ENCODE measurements around the gene KLHL36.

Gene KLHL36

DNA sequence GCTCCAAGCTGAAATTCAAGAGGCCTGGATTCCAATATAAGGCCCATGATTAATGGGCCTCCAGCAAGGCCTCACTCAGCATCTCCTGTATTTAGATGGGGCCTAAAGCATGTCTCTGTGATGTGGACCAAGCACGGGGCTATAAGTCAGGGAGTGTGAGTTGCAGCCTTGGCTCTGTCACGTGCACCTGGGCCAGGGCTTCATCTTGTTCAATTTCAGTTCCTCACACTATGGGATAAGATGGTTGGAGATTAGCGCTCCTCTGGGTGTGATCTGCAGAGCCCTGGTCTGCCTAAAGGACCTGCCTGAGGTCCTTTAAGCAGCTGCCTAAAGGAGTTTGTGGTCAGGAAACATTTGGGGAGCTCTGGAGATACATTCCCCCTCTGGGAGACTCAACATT lies 25.2 kb downstream of the KLHL36 start:
- H3K4me3 ChIP-seq (ENCODE audit: low read depth, low read length) = no peak overlapping the region
- TF ChIP-seq MAX (IDR thresholded peaks at IDR 0.05; ENCODE audit: low read depth, low read length) = no peak
- TF ChIP-seq MYC (IDR thresholded peaks at IDR 0.05; ENCODE audit: low read depth, low read length) = no peak
- TF ChIP-seq POLR2A (IDR thresholded peaks at IDR 0.05; ENCODE audit: extremely low read depth, insufficient read length) = no peak
- TF ChIP-seq CTCF (IDR thresholded peaks at IDR 0.05; ENCODE audit: low read depth, low read length) = no peak
- DNase-seq (ENCODE audit: low read depth) = no peak

DNA sequence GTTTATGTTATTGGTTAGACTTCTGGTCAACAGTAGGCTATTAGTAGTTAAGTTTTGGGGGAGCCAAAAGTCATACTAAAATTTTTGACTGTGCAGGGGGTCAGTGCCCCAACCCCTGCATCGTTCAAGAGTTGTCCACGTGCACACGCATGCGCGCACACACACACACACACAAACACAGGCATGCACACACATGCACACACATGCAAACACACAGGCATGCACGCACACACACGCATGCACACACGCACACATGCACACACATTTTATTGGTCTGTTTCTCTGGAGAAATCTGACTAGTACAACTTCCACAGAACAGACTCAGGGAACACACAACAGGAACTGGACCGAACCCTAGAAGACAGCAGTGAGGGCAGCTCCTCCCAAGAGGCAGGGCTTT lies 27.1 kb downstream of the KLHL36 start:
- TF ChIP-seq POLR2A (IDR thresholded peaks at IDR 0.05; ENCODE audit: extremely low read depth, insufficient read length) (no peak), MAX (IDR thresholded peaks at IDR 0.05; ENCODE audit: low read depth, low read length) (no peak), CTCF (IDR thresholded peaks at IDR 0.05; ENCODE audit: low read depth, low read length) (no peak)
- no peak overlapping the region for H3K4me3 ChIP-seq (ENCODE audit: low read depth, low read length)
- no peak for DNase-seq (ENCODE audit: low read depth)

- no peak for TF ChIP-seq MYC (IDR thresholded peaks at IDR 0.05; ENCODE audit: low read depth, low read length)
- TF ChIP-seq MAX (IDR thresholded peaks at IDR 0.05; ENCODE audit: low read depth, low read length) = no peak
- no peak for TF ChIP-seq POLR2A (IDR thresholded peaks at IDR 0.05; ENCODE audit: extremely low read depth, insufficient read length)
- TF ChIP-seq CTCF (IDR thresholded peaks at IDR 0.05; ENCODE audit: low read depth, low read length) = no peak
- DNase-seq (ENCODE audit: low read depth) = no peak
- H3K4me3 ChIP-seq (ENCODE audit: low read depth, low read length) = no peak overlapping the region
Measured at GRCh38 chr16:84675884-84676283, 27.6 kb downstream of the KLHL36 start.

DNA sequence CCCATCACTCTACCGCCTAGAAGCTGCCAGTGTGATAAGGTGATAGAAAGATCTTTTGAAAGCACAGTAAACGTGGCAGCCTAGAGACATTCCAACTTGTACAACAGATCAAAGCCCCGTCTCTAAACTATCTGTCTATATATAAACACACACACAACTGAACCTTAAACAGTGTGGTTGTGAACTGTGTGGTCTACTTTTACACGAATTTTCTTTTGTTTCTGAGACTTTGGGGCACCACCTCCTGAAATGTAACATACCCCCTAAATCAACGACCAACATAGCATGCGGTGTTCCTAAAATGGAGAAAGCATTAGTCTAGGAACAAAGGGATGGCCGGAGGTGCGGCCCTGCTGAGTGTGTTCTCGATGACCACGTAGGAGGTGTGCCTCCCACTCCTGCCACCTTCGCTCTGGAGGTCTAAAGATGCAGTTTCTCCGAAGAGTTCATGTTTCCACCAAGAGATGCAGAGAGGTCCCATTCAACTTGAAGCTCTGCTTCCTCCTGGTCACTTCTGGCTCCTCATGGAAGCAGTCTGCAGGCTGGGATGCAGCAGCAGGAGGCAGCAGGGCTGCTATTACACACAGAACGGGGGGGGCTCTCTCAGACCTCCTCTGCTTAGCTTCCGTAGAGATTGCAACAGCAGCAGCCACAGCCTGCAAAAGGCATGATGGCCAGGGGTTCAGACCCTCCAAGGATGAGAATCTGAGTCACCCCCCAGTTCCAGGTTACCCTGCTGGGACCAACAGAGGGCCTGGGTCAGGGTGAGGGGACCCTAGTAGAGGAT lies 28.9 kb downstream of the KLHL36 start:
- DNase-seq (ENCODE audit: low read depth) = peak; percentile 39
- TF ChIP-seq CTCF (IDR thresholded peaks at IDR 0.05; ENCODE audit: low read depth, low read length) (no peak), MYC (IDR thresholded peaks at IDR 0.05; ENCODE audit: low read depth, low read length) (no peak)
- H3K4me3 ChIP-seq (ENCODE audit: low read depth, low read length) = no peak overlapping the region

DNA sequence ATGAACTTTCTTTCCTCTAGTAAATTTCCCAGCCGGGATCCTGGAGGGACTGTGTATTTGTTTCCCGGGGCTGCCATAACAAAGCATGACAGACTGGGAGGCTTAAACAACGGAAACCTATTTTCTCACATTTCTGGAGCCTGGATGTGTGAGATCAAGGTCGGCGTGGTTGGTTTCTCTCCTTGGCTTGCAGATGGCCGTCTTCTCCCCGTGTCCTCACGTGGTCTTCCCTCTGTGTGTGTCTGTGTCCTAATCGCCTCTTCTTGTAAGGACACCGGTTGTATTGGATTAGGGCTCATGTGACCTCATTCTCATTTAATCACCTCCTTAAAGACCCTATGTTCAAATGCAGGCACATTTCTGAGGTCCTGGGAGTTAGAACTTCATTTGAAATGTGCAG lies 29.5 kb downstream of the KLHL36 start:
- no peak for DNase-seq (ENCODE audit: low read depth)
- H3K4me3 ChIP-seq (ENCODE audit: low read depth, low read length) = no peak overlapping the region
- no peak for TF ChIP-seq MAX (IDR thresholded peaks at IDR 0.05; ENCODE audit: low read depth, low read length)
- no peak for TF ChIP-seq CTCF (IDR thresholded peaks at IDR 0.05; ENCODE audit: low read depth, low read length)
- TF ChIP-seq MYC (IDR thresholded peaks at IDR 0.05; ENCODE audit: low read depth, low read length) = no peak
- TF ChIP-seq POLR2A (IDR thresholded peaks at IDR 0.05; ENCODE audit: extremely low read depth, insufficient read length) = no peak

DNA sequence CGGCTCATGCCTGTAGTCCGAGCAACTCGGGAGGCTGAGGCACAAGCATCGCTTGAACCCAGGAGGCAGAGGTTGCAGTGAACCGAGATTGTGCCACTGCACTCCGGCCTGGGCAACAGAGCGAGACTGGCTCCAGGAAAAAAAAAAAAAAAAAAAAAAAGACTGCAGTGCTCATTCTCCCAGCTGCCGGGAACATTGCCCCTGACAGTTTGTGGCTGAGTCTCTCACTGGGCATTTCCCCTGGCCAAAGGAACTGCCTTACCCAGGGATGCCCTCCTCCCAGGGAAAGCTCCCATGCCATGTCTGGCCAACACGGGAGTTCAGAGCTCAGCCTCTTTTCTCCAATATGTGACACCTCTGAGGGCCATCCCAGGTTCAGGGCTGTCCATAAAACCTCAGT lies 30.2 kb downstream of the KLHL36 start:
- TF ChIP-seq POLR2A (IDR thresholded peaks at IDR 0.05; ENCODE audit: extremely low read depth, insufficient read length) = no peak
- no peak overlapping the region for H3K4me3 ChIP-seq (ENCODE audit: low read depth, low read length)
- no peak for DNase-seq (ENCODE audit: low read depth)

All from NB4 (cell line).